ENCODE results near the gene NTM.

Gene NTM

GRCh38 chr11:131980888-131981668 is 610.7 kb downstream of the NTM start:
- Histone ChIP-seq H3K27ac (ENCODE audit: low read depth, low read length) (no peak overlapping the region), H3K27me3 (ENCODE audit: control insufficient read depth in 1 of 2, insufficient read depth in 2 of 2, low read length in 2 of 2) (no peaks in the 10 kb centered on the region), H3K4me3 (ENCODE audit: low read depth in 1 of 2, low read length in 2 of 2) (no peak overlapping the region), H3K9ac (ENCODE audit: low read depth in 1 of 2, low read length in 2 of 2) (no peak overlapping the region), H3K36me3 (ENCODE audit: control insufficient read depth in 1 of 2, insufficient read depth in 2 of 2, low read length in 2 of 2) (no peaks in the 10 kb centered on the region), H3K4me1 (ENCODE audit: control insufficient read depth in 1 of 2, insufficient read depth in 2 of 2, low read length in 2 of 2) (no peaks in the 10 kb centered on the region), H3K9me3 (ENCODE audit: control insufficient read depth in 1 of 2, low read length in 2 of 2) (no peaks in the 10 kb centered on the region)

DNA sequence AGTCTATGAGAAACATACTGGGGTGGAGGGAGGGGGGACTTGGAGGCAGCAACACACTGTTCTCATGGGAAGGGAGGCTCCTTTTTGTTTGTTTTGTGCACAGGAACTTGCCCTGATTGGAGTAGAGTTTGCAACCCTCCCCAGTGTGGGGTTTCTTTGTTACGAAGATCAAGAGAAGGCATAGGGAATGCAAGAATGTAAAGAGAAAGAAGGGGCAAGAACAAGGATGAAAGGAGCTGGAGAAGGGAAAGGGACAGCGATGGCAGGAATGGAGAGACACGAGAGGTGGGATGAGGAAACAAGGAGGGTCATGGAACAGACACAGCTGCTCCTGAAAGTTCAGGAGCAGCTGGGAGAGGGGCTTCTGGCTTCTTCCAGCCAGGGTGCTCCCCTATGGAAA is 611.7 kb downstream of the NTM start:
- Histone ChIP-seq H3K4me1 (ENCODE audit: control insufficient read depth in 1 of 2, insufficient read depth in 2 of 2, low read length in 2 of 2) (no peaks in the 10 kb centered on the region), H3K9me3 (ENCODE audit: control insufficient read depth in 1 of 2, low read length in 2 of 2) (no peaks in the 10 kb centered on the region), H3K36me3 (ENCODE audit: control insufficient read depth in 1 of 2, insufficient read depth in 2 of 2, low read length in 2 of 2) (no peaks in the 10 kb centered on the region), H3K27ac (ENCODE audit: low read depth, low read length) (no peak overlapping the region), H3K27me3 (ENCODE audit: control insufficient read depth in 1 of 2, insufficient read depth in 2 of 2, low read length in 2 of 2) (no peaks in the 10 kb centered on the region), H3K4me3 (ENCODE audit: low read depth in 1 of 2, low read length in 2 of 2) (no peak overlapping the region), H3K9ac (ENCODE audit: low read depth in 1 of 2, low read length in 2 of 2) (no peak overlapping the region)

DNA sequence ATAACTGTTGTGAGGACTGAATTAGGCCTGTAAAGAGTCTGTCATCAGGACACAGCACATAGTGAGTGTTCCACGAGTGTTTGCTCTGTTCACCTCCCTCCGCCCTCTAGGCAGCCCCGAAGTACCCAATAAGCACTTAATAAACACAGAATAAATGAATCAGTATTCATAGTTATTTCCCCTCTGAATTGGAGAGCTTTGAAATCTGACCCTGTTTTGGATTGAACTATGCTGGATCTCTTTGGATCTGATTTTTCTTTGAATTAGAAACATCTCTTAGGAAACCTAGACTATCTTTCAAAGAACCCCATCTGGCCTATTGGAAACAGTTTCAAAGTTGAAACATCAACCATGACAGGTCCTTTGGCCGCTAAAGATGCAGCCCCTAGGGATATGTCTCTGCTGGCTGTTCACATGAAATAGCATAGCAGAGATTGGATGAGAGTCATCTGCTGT is 615.5 kb downstream of the NTM start:
- Histone ChIP-seq H3K27ac (ENCODE audit: low read depth, low read length) (no peak overlapping the region), H3K27me3 (ENCODE audit: control insufficient read depth in 1 of 2, insufficient read depth in 2 of 2, low read length in 2 of 2) (no peaks in the 10 kb centered on the region), H3K9ac (ENCODE audit: low read depth in 1 of 2, low read length in 2 of 2) (no peak overlapping the region), H3K9me3 (ENCODE audit: control insufficient read depth in 1 of 2, low read length in 2 of 2) (no peaks in the 10 kb centered on the region), H3K4me1 (ENCODE audit: control insufficient read depth in 1 of 2, insufficient read depth in 2 of 2, low read length in 2 of 2) (no peaks in the 10 kb centered on the region), H3K36me3 (ENCODE audit: control insufficient read depth in 1 of 2, insufficient read depth in 2 of 2, low read length in 2 of 2) (no peaks in the 10 kb centered on the region), H3K4me3 (ENCODE audit: low read depth in 1 of 2, low read length in 2 of 2) (no peak overlapping the region)

- H3K27me3 ChIP-seq (ENCODE audit: control insufficient read depth in 1 of 2, insufficient read depth in 2 of 2, low read length in 2 of 2) = no peaks in the 10 kb centered on the region
- H3K9ac ChIP-seq (ENCODE audit: low read depth in 1 of 2, low read length in 2 of 2) = no peak overlapping the region
- no peaks in the 10 kb centered on the region for H3K4me1 ChIP-seq (ENCODE audit: control insufficient read depth in 1 of 2, insufficient read depth in 2 of 2, low read length in 2 of 2)
- no peak overlapping the region for H3K4me3 ChIP-seq (ENCODE audit: low read depth in 1 of 2, low read length in 2 of 2)
- H3K36me3 ChIP-seq (ENCODE audit: control insufficient read depth in 1 of 2, insufficient read depth in 2 of 2, low read length in 2 of 2) = no peaks in the 10 kb centered on the region
- H3K27ac ChIP-seq (ENCODE audit: low read depth, low read length) = no peak overlapping the region
- no peaks in the 10 kb centered on the region for H3K9me3 ChIP-seq (ENCODE audit: control insufficient read depth in 1 of 2, low read length in 2 of 2)
Observed at GRCh38 chr11:131987703-131988102, 617.3 kb downstream of the NTM start.

- no peak overlapping the region for H3K9ac ChIP-seq (ENCODE audit: low read depth in 1 of 2, low read length in 2 of 2)
- no peaks in the 10 kb centered on the region for H3K36me3 ChIP-seq (ENCODE audit: control insufficient read depth in 1 of 2, insufficient read depth in 2 of 2, low read length in 2 of 2)
- H3K4me1 ChIP-seq (ENCODE audit: control insufficient read depth in 1 of 2, insufficient read depth in 2 of 2, low read length in 2 of 2) = no peaks in the 10 kb centered on the region
- no peaks in the 10 kb centered on the region for H3K27me3 ChIP-seq (ENCODE audit: control insufficient read depth in 1 of 2, insufficient read depth in 2 of 2, low read length in 2 of 2)
- H3K9me3 ChIP-seq (ENCODE audit: control insufficient read depth in 1 of 2, low read length in 2 of 2) = peaks cover 9 to 11% of the 10 kb centered on the region in 2 donors
- H3K4me3 ChIP-seq (ENCODE audit: low read depth in 1 of 2, low read length in 2 of 2) = no peak overlapping the region
- no peak overlapping the region for H3K27ac ChIP-seq (ENCODE audit: low read depth, low read length)
Observed at GRCh38 chr11:131991606-131992005, 621.2 kb downstream of the NTM start.

- H3K27me3 ChIP-seq (ENCODE audit: control insufficient read depth in 1 of 2, insufficient read depth in 2 of 2, low read length in 2 of 2) = no peaks in the 10 kb centered on the region
- H3K9ac ChIP-seq (ENCODE audit: low read depth in 1 of 2, low read length in 2 of 2) = no peak overlapping the region
- H3K4me1 ChIP-seq (ENCODE audit: control insufficient read depth in 1 of 2, insufficient read depth in 2 of 2, low read length in 2 of 2) = no peaks in the 10 kb centered on the region
- H3K27ac ChIP-seq (ENCODE audit: low read depth, low read length) = no peak overlapping the region
- H3K36me3 ChIP-seq (ENCODE audit: control insufficient read depth in 1 of 2, insufficient read depth in 2 of 2, low read length in 2 of 2) = no peaks in the 10 kb centered on the region
- H3K9me3 ChIP-seq (ENCODE audit: control insufficient read depth in 1 of 2, low read length in 2 of 2) = peaks cover 9 to 11% of the 10 kb centered on the region in 2 donors
- H3K4me3 ChIP-seq (ENCODE audit: low read depth in 1 of 2, low read length in 2 of 2) = no peak overlapping the region
Observed at GRCh38 chr11:131993246-131993645, 622.8 kb downstream of the NTM start.

DNA sequence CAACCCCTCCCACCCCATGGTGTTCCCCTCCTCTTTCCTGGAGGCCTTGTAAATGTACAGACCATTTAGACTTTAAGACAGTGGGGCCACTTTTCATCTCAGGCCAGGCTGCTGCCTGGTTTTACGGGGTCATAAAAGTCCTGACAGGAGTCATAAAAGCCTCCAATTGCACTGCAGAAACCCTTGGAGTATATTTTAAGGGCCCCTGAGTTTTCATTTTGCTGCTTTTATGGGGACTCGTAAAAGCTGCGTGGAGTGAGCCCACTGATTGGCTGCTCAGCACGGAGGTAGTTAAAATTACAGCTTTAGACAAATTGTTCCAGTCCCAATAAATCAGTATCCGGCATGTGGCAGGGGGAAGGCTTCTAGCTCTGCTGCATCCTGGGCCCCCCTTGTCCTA is 627.6 kb downstream of the NTM start:
- Histone ChIP-seq H3K27me3 (ENCODE audit: control insufficient read depth in 1 of 2, insufficient read depth in 2 of 2, low read length in 2 of 2) (no peaks in the 10 kb centered on the region), H3K36me3 (ENCODE audit: control insufficient read depth in 1 of 2, insufficient read depth in 2 of 2, low read length in 2 of 2) (no peaks in the 10 kb centered on the region), H3K9ac (ENCODE audit: low read depth in 1 of 2, low read length in 2 of 2) (no peak overlapping the region), H3K27ac (ENCODE audit: low read depth, low read length) (no peak overlapping the region), H3K4me1 (ENCODE audit: control insufficient read depth in 1 of 2, insufficient read depth in 2 of 2, low read length in 2 of 2) (no peaks in the 10 kb centered on the region), H3K4me3 (ENCODE audit: low read depth in 1 of 2, low read length in 2 of 2) (no peak overlapping the region), H3K9me3 (ENCODE audit: control insufficient read depth in 1 of 2, low read length in 2 of 2) (peaks cover 9 to 11% of the 10 kb centered on the region in 2 donors)

GRCh38 chr11:131999084-131999483 is 628.7 kb downstream of the NTM start:
- H3K9me3 ChIP-seq (ENCODE audit: control insufficient read depth in 1 of 2, low read length in 2 of 2) = peaks cover 9 to 11% of the 10 kb centered on the region in 2 donors
- no peak overlapping the region for H3K9ac ChIP-seq (ENCODE audit: low read depth in 1 of 2, low read length in 2 of 2)
- no peak overlapping the region for H3K27ac ChIP-seq (ENCODE audit: low read depth, low read length)
- H3K4me3 ChIP-seq (ENCODE audit: low read depth in 1 of 2, low read length in 2 of 2) = no peak overlapping the region
- H3K4me1 ChIP-seq (ENCODE audit: control insufficient read depth in 1 of 2, insufficient read depth in 2 of 2, low read length in 2 of 2) = no peaks in the 10 kb centered on the region
- no peaks in the 10 kb centered on the region for H3K36me3 ChIP-seq (ENCODE audit: control insufficient read depth in 1 of 2, insufficient read depth in 2 of 2, low read length in 2 of 2)
- no peaks in the 10 kb centered on the region for H3K27me3 ChIP-seq (ENCODE audit: control insufficient read depth in 1 of 2, insufficient read depth in 2 of 2, low read length in 2 of 2)

GRCh38 chr11:131999955-132000354 is 629.5 kb downstream of the NTM start:
- Histone ChIP-seq H3K27ac (ENCODE audit: low read depth, low read length) (no peak overlapping the region), H3K27me3 (ENCODE audit: control insufficient read depth in 1 of 2, insufficient read depth in 2 of 2, low read length in 2 of 2) (no peaks in the 10 kb centered on the region), H3K36me3 (ENCODE audit: control insufficient read depth in 1 of 2, insufficient read depth in 2 of 2, low read length in 2 of 2) (no peaks in the 10 kb centered on the region), H3K9me3 (ENCODE audit: control insufficient read depth in 1 of 2, low read length in 2 of 2) (peaks cover 9 to 11% of the 10 kb centered on the region in 2 donors), H3K4me1 (ENCODE audit: control insufficient read depth in 1 of 2, insufficient read depth in 2 of 2, low read length in 2 of 2) (no peaks in the 10 kb centered on the region), H3K4me3 (ENCODE audit: low read depth in 1 of 2, low read length in 2 of 2) (no peak overlapping the region), H3K9ac (ENCODE audit: low read depth in 1 of 2, low read length in 2 of 2) (no peak overlapping the region)

DNA sequence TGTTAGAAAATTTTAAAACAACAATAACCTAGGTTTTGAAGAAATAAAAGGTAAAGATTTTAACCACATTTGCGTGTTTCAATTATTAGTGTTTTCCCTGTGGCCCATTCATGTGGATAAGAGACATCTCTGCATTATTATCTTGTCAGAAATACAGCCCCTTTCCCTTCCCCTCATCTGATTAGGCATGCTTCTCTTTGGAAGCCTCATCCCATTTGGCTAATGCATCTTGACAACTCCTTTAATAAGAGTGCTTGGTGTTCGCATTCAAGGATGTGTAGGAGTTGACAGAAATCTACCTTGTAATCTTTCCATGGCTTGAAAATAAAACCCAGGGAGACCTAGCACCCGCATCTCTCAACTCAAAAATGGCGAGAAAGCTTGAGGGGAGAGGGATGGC is 635.5 kb downstream of the NTM start:
- Histone ChIP-seq H3K9me3 (ENCODE audit: control insufficient read depth in 1 of 2, low read length in 2 of 2) (no peaks in the 10 kb centered on the region), H3K4me3 (ENCODE audit: low read depth in 1 of 2, low read length in 2 of 2) (no peak overlapping the region), H3K36me3 (ENCODE audit: control insufficient read depth in 1 of 2, insufficient read depth in 2 of 2, low read length in 2 of 2) (no peaks in the 10 kb centered on the region), H3K4me1 (ENCODE audit: control insufficient read depth in 1 of 2, insufficient read depth in 2 of 2, low read length in 2 of 2) (no peaks in the 10 kb centered on the region), H3K27me3 (ENCODE audit: control insufficient read depth in 1 of 2, insufficient read depth in 2 of 2, low read length in 2 of 2) (no peaks in the 10 kb centered on the region), H3K27ac (ENCODE audit: low read depth, low read length) (no peak overlapping the region), H3K9ac (ENCODE audit: low read depth in 1 of 2, low read length in 2 of 2) (no peak overlapping the region)
